G401 (cell line): Measurements from ENCODE around the gene MYH7B. TPM values are rescaled to one million over a fixed set of nuclear protein-coding genes. Genes with fewer than 3 reads are reported as not detected.

Experiments used
- DNase-seq: peaks from one replicate; pipeline ENCODE4 v3.0.0-alpha.2; 2015; ENCODE audit warnings: low spot score
- in situ Hi-C: cut with HindIII; loops from 2 replicates; pipeline ENCODE4 v1.10.0; 2016; ENCODE audit warnings: low sequenced_read_pairs, mixed read lengths
- total RNA-seq: library from RNA; depleted of rRNA; stranded (reverse); fragments of >200 nt; shearing (Covaris generic); gene quantifications from 2 replicates; pipeline ENCODE4 v1.2.3, GENCODE V29; 2014

MYH7B gene
- total RNA-seq, 1 experiment from 2014 or later: 0.24 TPM

DNA sequence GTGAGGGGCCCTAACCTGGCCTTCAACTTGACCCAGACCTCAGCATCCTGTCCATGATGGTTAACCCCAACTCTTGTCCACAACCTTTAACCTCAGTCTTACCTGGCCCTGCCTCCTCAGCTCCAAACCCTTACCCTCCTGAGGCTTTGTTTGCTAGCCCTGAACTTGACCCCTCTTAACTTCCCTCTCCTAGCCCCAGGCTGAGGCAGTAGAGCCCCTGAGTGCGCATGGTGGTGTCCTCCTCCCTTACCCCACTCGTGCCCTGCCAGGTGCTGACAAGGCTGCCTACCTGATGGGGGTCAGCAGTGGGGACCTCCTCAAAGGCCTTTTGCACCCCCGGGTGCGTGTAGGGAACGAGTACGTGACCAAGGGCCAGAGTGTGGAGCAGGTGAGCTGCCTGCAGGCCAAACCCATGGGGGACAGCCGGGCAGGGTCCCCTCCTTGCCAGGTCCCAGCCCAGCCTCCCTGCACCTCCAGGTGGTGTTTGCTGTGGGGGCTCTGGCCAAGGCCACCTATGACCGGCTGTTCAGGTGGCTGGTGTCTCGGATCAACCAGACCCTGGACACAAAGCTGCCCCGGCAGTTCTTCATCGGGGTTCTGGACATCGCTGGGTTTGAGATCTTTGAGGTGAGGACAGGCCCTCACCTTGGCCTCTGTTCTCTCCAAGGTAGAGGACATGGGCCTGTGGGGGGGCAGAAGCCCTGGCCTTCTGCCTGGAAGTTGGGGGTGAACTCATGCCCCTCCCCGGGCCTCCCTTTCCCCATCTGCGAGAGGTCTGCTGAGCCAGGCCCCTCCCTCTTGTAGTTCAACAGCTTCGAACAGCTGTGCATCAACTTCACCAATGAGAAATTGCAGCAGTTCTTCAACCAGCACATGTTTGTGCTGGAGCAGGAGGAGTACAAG lies 31.9 kb downstream of the MYH7B start:
- no peak for DNase-seq
- in situ Hi-C loops: no loop called here

DNA sequence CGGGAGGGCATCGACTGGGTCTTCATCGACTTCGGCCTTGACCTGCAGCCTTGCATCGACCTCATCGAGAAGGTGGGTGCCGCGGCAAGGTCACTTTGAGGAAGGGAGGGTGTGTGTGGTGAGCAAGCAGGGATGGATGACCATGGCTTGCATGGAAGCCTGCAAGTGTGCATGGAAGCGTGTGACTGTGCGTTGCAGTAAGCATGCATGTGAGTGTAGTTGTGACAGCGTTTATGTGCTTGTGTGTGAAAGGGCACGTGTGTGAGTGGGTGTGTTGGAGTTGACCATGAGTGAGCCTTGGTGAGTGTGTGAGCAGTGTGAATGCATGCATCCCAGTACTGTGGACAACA lies 32.5 kb downstream of the MYH7B start:
- in situ Hi-C loops: no loop called here
- no peak for DNase-seq

DNA sequence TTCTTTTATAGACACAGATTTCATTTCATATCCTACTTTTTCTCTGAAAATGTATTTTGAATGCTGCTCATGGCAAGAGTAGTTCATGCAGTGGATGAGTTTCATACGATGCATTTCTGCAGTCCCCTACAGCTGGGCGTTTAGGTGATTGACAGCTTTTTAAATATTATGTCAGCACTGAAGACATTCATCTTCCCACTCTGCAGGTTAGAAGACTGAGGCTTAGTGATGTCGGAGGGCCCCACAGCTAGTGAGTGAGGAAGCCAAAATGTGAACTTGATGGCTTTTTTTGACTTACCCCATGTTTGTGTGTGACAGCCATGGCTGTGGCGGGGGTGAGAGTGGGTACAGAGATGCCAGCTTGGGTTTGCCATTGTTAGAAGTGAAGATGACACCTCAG lies 33.5 kb downstream of the MYH7B start:
- in situ Hi-C loops: no loop called here
- no peak for DNase-seq

GRCh38 chr20:34989670-34990069 lies 34.0 kb downstream of the MYH7B start:
- no peak for DNase-seq
- in situ Hi-C loops: no loop called here

GRCh38 chr20:34990231-34990630 lies 34.6 kb downstream of the MYH7B start:
- DNase-seq: no peak
- in situ Hi-C loops: no loop called here

DNA sequence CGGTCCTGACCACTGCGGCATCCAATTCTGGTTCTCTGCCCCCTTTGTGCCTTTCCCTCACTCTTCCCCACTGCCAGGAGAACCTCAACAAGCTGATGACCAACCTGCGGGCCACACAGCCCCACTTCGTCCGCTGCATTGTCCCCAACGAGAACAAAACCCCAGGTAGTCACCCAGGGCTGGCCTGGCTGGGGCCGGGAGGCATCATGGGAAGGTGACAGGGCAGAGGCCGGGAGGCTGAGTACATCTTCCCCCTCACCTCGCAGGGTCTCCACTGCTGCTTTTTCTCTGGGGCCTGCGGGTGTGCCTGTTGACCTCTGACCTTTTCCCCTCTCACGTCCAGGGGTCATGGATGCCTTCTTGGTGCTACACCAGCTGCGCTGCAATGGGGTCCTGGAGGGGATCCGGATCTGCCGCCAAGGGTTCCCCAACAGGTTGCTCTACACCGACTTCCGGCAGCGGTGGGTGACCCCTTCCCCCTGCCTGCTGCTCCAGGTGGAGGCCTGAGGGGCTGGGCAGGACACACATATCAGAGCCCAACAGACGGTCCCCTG lies 35.1 kb downstream of the MYH7B start:
- DNase-seq: no peak
- in situ Hi-C loops: no loop called here

- no peak for DNase-seq
- in situ Hi-C loops: no loop called here
These were observed 37.2 kb downstream of the MYH7B start for GRCh38 chr20:34992751-34993417.

GRCh38 chr20:34993941-34994508 lies 38.4 kb downstream of the MYH7B start:
- no peak for DNase-seq
- in situ Hi-C loops: no loop called here

- in situ Hi-C loops: no loop called here
- no peak for DNase-seq
These were observed 39.0 kb downstream of the MYH7B start for GRCh38 chr20:34994509-34995131.

DNA sequence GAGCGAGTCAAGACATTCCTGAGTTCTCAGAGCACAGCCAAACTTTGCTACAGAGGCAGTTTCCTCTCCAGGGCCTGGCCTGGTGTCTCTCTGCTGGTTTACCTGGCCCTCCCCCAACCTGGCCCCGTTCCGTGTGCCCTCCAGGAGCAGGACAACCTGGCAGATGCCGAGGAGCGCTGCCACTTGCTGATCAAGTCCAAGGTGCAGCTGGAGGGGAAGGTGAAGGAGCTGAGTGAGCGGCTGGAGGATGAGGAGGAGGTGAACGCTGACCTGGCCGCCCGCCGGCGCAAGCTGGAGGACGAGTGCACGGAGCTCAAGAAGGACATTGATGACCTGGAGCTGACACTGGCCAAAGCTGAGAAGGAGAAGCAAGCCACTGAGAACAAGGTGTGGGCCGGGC lies 39.5 kb downstream of the MYH7B start:
- DNase-seq: no peak
- in situ Hi-C loops: no loop called here

GRCh38 chr20:34995696-34996095 lies 40.0 kb downstream of the MYH7B start:
- in situ Hi-C loops: no loop called here
- DNase-seq: no peak

DNA sequence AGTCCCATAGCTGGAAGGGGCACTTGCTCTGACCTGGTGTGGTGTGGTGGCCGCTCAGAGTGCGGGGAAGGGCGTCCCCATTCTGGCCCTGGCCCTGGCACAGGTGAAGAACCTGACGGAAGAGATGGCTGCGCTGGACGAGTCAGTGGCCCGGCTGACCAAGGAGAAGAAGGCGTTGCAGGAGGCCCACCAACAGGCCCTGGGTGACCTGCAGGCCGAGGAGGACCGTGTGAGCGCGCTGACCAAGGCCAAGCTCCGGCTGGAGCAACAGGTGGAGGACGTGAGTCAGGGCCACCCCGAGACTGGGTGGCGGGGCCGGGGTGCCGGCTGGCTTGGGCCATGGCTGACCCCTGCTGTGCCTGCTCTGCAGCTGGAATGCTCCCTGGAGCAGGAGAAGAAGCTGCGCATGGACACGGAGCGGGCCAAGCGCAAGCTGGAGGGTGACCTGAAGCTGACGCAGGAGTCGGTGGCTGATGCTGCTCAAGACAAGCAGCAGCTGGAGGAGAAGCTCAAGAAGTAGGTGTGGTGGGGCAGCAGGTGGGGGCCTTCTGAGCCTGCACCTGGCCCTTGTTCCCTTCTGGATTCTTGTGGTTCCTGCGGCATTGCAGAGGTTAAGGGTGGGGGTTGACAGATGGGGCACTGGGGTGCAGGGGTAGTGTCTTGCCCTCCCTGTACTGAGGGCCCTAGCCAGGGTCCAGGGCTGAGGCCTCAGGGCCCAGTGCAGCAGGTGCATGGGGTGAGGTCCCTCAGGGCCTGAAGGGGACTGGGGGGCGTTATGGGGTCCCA lies 40.8 kb downstream of the MYH7B start:
- in situ Hi-C loops: no loop called here

DNA sequence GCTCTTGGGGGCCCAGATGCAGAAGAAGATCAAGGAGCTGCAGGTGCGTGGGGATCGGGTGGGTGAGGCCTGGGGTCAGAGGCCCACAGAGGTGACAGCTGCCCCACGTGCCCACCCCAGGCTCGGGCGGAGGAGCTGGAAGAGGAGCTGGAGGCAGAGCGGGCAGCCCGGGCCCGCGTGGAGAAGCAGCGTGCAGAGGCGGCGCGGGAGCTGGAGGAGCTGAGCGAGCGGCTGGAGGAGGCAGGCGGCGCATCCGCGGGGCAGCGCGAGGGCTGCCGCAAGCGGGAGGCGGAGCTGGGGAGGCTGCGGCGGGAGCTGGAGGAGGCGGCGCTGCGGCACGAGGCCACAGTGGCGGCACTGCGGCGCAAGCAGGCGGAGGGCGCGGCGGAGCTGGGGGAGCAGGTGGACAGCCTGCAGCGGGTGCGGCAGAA lies 41.5 kb downstream of the MYH7B start:
- peak; percentile 71 for DNase-seq
- in situ Hi-C loops: no loop called here

More for the DNA sequence above, 40.8 kb downstream of the MYH7B start:
- no peak for DNase-seq

- DNase-seq: no peak
- in situ Hi-C loops: no loop called here
These were observed 42.1 kb downstream of the MYH7B start for GRCh38 chr20:34997774-34998173.

DNA sequence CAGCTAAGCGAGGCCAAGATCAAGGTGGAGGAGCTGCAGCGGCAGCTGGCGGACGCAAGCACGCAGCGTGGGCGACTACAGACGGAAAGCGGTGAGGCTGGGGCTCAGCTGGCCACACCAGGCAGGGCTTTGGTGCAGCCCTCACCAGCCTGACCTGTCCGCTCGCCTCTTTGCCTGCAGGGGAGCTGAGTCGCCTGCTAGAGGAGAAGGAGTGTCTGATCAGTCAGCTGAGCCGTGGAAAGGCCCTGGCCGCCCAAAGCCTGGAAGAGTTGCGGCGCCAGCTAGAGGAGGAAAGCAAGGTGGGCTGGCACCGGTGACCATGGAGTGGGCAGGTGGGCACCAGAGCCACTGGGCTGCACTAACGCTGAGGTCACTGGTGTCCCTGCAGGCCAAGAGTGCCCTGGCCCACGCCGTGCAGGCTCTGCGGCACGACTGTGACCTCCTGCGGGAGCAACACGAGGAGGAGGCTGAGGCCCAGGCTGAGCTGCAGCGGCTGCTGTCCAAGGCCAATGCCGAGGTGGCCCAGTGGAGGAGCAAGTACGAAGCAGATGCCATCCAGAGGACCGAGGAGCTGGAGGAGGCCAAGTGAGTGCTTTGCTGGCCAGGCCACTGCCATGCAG lies 42.8 kb downstream of the MYH7B start:
- in situ Hi-C loops: no loop called here
- DNase-seq: no peak

DNA sequence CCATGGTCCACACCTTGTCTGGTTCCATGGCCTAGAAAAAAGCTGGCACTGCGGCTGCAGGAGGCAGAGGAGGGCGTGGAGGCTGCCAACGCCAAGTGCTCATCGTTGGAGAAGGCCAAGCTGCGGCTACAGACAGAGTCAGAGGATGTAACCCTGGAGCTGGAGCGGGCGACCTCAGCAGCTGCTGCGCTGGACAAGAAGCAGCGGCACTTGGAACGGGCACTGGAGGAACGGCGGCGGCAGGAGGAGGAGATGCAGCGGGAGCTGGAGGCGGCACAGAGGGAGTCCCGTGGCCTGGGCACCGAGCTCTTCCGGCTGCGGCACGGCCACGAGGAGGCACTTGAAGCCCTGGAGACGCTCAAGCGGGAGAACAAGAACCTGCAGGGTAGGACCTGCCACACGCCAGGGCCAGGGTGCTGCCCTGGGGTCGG lies 43.4 kb downstream of the MYH7B start:
- in situ Hi-C loops: no loop called here
- DNase-seq: peak; percentile 60

GRCh38 chr20:34999782-35000181 lies 44.1 kb downstream of the MYH7B start:
- DNase-seq: no peak

DNA sequence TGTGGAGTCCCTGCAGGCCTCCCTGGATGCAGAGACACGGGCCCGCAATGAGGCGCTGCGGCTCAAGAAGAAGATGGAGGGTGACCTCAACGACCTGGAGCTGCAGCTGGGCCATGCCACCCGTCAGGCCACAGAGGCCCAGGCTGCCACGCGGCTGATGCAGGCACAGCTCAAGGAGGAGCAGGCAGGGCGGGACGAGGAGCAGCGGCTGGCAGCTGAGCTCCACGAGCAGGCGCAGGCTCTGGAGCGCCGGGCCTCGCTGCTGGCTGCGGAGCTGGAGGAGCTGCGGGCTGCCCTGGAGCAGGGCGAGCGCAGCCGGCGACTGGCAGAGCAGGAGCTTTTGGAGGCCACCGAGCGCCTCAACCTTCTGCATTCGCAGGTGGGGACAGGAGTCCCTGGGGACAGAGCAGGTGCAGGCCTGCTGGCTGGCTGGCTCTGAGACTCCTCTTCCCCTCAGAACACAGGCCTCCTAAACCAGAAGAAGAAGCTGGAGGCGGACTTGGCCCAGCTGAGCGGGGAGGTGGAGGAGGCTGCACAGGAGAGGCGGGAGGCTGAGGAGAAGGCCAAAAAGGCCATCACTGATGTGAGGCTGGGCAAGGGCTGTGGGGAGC lies 44.7 kb downstream of the MYH7B start:
- no peak for DNase-seq
- in situ Hi-C loops: no loop called here

More at GRCh38 chr20:34999782-35000181, 44.1 kb downstream of the MYH7B start:
- in situ Hi-C loops: no loop called here
